OCI-LY3 (cell line): ENCODE data around the gene UQCC5.

Experiments used
- EZH2phosphoT487 ChIP-seq: fragments of 200-600 bp; shearing (Covaris generic); IDR thresholded peaks from 2 replicates; pipeline ENCODE4 v1.6.1; 2018; ENCODE audit warnings: antibody characterized with exemption, mixed run types, low read depth
- TF ChIP-seq, protein P1 (sequence below): fragments of 200-600, 300-600 bp; sonication (generic); IDR thresholded peaks from 2 replicates; pipeline ENCODE4 v1.5.1; 2014; ENCODE audit warnings: antibody characterized with exemption, low read length, low read depth

DNA sequence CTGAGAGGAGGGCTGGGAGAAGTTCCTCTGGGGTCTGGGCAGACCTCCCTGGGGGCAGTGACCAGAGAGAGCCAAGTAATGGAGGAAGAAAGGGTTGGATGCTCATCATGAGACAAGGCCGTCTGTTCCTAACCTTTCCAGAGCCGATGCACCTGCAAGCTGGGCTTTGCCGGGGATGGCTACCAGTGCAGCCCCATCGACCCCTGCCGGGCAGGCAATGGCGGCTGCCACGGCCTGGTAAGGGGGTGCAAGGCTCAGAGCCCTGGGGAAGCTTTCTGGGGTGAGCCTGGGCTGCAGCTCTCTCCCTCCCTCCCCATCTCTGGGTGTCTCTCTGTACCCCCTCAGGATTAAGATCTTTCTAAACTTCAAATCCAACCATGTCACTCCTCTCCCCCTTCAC lies 24.9 kb upstream of the UQCC5 start:
- TF ChIP-seq, protein P1, sequence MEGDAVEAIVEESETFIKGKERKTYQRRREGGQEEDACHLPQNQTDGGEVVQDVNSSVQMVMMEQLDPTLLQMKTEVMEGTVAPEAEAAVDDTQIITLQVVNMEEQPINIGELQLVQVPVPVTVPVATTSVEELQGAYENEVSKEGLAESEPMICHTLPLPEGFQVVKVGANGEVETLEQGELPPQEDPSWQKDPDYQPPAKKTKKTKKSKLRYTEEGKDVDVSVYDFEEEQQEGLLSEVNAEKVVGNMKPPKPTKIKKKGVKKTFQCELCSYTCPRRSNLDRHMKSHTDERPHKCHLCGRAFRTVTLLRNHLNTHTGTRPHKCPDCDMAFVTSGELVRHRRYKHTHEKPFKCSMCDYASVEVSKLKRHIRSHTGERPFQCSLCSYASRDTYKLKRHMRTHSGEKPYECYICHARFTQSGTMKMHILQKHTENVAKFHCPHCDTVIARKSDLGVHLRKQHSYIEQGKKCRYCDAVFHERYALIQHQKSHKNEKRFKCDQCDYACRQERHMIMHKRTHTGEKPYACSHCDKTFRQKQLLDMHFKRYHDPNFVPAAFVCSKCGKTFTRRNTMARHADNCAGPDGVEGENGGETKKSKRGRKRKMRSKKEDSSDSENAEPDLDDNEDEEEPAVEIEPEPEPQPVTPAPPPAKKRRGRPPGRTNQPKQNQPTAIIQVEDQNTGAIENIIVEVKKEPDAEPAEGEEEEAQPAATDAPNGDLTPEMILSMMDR = no peak
- TF ChIP-seq EZH2phosphoT487 = no peak
